Measurements from ENCODE around the gene RAD51B. TPM values are rescaled to one million over a fixed set of nuclear protein-coding genes. Genes with fewer than 3 reads are reported as not detected.
A peak's percentile ranks its signal among the peaks of the same experiment; 100 is the strongest.

The RAD51B gene
- total and polyA plus RNA-seq, 4 donors, result 2.5 to 95.0 (median 9.6) TPM

DNA sequence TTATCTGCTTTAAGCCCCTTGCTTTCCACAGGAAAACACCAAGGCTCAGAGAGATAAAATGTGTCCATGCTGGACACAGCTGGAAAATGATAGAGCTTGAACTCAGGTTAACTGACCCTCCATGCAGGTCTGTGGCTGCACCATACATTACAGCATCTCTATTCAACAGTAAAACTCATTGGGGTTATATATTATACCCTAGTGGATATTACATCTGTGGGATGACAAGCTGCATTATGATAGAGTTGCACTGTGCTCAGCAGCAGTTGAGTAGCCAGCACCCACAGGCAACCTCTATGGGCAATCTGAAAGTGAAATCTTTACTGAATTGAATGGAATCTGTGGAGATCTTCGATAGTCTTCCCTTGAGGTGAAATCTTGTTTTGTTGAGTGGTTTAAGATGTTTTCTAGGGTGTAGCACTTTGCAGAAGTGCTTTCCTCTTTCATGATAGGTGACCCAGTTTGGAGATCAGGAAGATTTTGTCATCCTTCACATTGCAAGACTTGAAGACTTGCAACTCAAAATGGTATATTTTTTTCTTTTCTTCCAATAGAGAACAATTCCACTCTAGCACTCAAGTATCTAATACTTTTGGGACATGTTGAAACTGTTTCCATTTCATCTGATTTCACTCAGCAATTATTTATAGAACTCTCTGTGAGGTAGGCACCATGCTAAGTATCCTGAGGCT, 389.2 kb downstream of the RAD51B start:
- Histone ChIP-seq H3K36me3 (ENCODE audit: control insufficient read depth in 4 of 4, insufficient read depth in 4 of 4, low read length in 4 of 4) (no peaks in the 10 kb centered on the region), H3K27ac (ENCODE audit: low read depth in 1 of 2, low read length in 1 of 2) (peak overlapping the region in 1 of 2 donors; percentile 33), H3K27me3 (ENCODE audit: control insufficient read depth in 3 of 3, insufficient read depth in 3 of 3, low read length in 2 of 3) (no peaks in the 10 kb centered on the region), H3K4me3 (no peak overlapping the region), H3K9ac (ENCODE audit: insufficient read depth in 1 of 2, low read length in 2 of 2) (no peak overlapping the region), H3K4me1 (ENCODE audit: control insufficient read depth in 5 of 5, insufficient read depth in 5 of 5, low read length in 5 of 5) (peaks cover 0 to 17% (median 8%) of the 10 kb centered on the region in 5 donors), H3K9me3 (ENCODE audit: control insufficient read depth in 4 of 4, insufficient read depth in 3 of 4, low read length in 3 of 4) (no peaks in the 10 kb centered on the region)
- ATAC-seq (ENCODE audit: insufficient read depth, low FRiP score) (no peak), DNase-seq (no peak)
- 61 to 77% methylated on average over 1 of the region's 1 CpG for WGBS, 2 donors
- TF ChIP-seq, protein P1, sequence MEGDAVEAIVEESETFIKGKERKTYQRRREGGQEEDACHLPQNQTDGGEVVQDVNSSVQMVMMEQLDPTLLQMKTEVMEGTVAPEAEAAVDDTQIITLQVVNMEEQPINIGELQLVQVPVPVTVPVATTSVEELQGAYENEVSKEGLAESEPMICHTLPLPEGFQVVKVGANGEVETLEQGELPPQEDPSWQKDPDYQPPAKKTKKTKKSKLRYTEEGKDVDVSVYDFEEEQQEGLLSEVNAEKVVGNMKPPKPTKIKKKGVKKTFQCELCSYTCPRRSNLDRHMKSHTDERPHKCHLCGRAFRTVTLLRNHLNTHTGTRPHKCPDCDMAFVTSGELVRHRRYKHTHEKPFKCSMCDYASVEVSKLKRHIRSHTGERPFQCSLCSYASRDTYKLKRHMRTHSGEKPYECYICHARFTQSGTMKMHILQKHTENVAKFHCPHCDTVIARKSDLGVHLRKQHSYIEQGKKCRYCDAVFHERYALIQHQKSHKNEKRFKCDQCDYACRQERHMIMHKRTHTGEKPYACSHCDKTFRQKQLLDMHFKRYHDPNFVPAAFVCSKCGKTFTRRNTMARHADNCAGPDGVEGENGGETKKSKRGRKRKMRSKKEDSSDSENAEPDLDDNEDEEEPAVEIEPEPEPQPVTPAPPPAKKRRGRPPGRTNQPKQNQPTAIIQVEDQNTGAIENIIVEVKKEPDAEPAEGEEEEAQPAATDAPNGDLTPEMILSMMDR (IDR thresholded peaks at IDR 0.05; ENCODE audit: control extremely low read depth, extremely low read depth), result no peak

DNA sequence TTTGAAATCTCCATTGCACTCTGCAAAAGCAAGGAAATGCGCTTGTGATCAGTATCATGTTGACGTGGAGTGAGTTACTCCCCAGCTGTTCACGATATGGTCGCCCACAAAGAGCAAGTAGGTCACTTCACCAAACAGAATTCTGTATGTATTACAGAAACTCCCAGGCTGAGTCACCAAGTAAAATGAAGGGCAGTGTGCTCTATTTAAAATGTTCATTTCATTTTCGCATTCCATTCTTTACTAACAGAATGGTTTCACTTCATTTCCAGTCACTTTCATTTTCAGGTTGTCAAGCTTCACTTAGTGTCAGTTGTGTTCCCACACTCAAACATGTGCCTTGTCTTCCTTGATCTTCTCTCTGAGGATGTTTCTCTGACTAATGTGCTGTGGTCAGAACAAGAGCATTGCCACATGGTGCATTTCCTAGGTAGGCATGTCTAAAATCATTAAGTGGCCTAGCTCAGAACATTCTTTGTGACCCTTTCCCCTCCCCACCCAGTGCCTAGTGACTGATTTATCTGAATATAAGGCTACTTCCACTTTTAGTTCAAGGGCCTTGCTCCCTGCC, 391.2 kb downstream of the RAD51B start:
- Histone ChIP-seq H3K9me3 (ENCODE audit: control insufficient read depth in 4 of 4, insufficient read depth in 3 of 4, low read length in 3 of 4) (no peaks in the 10 kb centered on the region), H3K9ac (ENCODE audit: insufficient read depth in 1 of 2, low read length in 2 of 2) (peak overlapping the region in 1 of 2 donors; percentile 75), H3K27me3 (ENCODE audit: control insufficient read depth in 3 of 3, insufficient read depth in 3 of 3, low read length in 2 of 3) (no peaks in the 10 kb centered on the region), H3K27ac (ENCODE audit: low read depth in 1 of 2, low read length in 1 of 2) (peak overlapping the region; percentile 42 to 87), H3K36me3 (ENCODE audit: control insufficient read depth in 4 of 4, insufficient read depth in 4 of 4, low read length in 4 of 4) (no peaks in the 10 kb centered on the region), H3K4me1 (ENCODE audit: control insufficient read depth in 5 of 5, insufficient read depth in 5 of 5, low read length in 5 of 5) (peaks cover 3 to 22% (median 8%) of the 10 kb centered on the region in 5 donors), H3K4me3 (no peak overlapping the region)
- 15 to 18% methylated on average over 5 of the region's 5 CpGs for WGBS, 2 donors
- peak; percentile 83 for ATAC-seq (ENCODE audit: insufficient read depth, low FRiP score)
- TF ChIP-seq, protein P1 (IDR thresholded peaks at IDR 0.05; ENCODE audit: control extremely low read depth, extremely low read depth), result no peak
- peak; percentile 49 to 89 (median 80) for DNase-seq

DNA sequence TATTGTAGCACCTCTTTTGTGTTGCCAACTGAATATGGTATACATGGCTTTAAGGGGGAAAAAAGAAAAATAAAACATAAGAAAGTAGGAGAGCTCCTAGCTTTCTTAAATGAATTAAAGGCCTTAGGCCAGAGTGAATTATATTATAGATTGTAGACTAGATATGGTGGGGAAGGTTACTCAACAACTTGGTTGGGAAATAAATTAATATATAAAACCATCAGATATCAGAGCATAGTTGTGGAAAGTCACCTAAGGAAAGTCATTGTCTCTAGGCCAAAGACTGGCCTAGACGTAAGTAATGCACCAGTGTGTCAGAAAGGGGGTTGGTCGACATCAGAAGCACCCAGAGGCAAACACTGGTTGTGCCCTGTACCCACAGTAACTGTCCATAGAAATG, 391.8 kb downstream of the RAD51B start:
- Histone ChIP-seq H3K36me3 (ENCODE audit: control insufficient read depth in 4 of 4, insufficient read depth in 4 of 4, low read length in 4 of 4) (no peaks in the 10 kb centered on the region), H3K9me3 (ENCODE audit: control insufficient read depth in 4 of 4, insufficient read depth in 3 of 4, low read length in 3 of 4) (no peaks in the 10 kb centered on the region), H3K27me3 (ENCODE audit: control insufficient read depth in 3 of 3, insufficient read depth in 3 of 3, low read length in 2 of 3) (no peaks in the 10 kb centered on the region), H3K4me1 (ENCODE audit: control insufficient read depth in 5 of 5, insufficient read depth in 5 of 5, low read length in 5 of 5) (peaks cover 3 to 22% (median 8%) of the 10 kb centered on the region in 5 donors), H3K9ac (ENCODE audit: insufficient read depth in 1 of 2, low read length in 2 of 2) (peak overlapping the region in 1 of 2 donors; percentile 75), H3K4me3 (no peak overlapping the region), H3K27ac (ENCODE audit: low read depth in 1 of 2, low read length in 1 of 2) (peak overlapping the region in 1 of 2 donors; percentile 42)
- 95 to 96% methylated on average over 2 of the region's 2 CpGs for WGBS, 2 donors
- TF ChIP-seq, protein P1 (IDR thresholded peaks at IDR 0.05; ENCODE audit: control extremely low read depth, extremely low read depth), result no peak
- DNase-seq, result no peak
- no peak for ATAC-seq (ENCODE audit: insufficient read depth, low FRiP score)
